Vagina (tissue), 2 donors: ENCODE measurements around the gene DOCK1.

Experiments used
- POLR2A ChIP-seq, 2 donors: fragments of 450-650 bp; IDR thresholded peaks; one replicate each; pipeline ENCODE4 v1.6.1; 2017; ENCODE audit warnings: antibody characterized with exemption in 2 of 2, mild to moderate bottlenecking in 2 of 2, moderate library complexity in 2 of 2
- POLR2AphosphoS5 ChIP-seq, 2 donors: sonication (generic); formaldehyde crosslinking; IDR thresholded peaks; one replicate each; pipeline ENCODE4 v1.9.0; 2017; ENCODE audit warnings: antibody characterized with exemption in 2 of 2, mild to moderate bottlenecking in 2 of 2, low read depth in 1 of 2; ENCODE audit not compliant: insufficient read depth in 1 of 2
- TF ChIP-seq, protein P1 (sequence below), 3 experiments: fragments of 450-650 bp in 2 of 3; fragments of 200-600 bp in 1 of 3; sonication (generic) in 1 of 3; IDR thresholded peaks; one replicate each; pipeline ENCODE4 v1.5.1; 2017 to 2019; ENCODE audit warnings: antibody characterized with exemption in 3 of 3, mild to moderate bottlenecking in 2 of 3, moderate library complexity in 2 of 3

- TF ChIP-seq, protein P1, sequence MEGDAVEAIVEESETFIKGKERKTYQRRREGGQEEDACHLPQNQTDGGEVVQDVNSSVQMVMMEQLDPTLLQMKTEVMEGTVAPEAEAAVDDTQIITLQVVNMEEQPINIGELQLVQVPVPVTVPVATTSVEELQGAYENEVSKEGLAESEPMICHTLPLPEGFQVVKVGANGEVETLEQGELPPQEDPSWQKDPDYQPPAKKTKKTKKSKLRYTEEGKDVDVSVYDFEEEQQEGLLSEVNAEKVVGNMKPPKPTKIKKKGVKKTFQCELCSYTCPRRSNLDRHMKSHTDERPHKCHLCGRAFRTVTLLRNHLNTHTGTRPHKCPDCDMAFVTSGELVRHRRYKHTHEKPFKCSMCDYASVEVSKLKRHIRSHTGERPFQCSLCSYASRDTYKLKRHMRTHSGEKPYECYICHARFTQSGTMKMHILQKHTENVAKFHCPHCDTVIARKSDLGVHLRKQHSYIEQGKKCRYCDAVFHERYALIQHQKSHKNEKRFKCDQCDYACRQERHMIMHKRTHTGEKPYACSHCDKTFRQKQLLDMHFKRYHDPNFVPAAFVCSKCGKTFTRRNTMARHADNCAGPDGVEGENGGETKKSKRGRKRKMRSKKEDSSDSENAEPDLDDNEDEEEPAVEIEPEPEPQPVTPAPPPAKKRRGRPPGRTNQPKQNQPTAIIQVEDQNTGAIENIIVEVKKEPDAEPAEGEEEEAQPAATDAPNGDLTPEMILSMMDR (IDR thresholded peaks at IDR 0.05) = no peak
- TF ChIP-seq POLR2A (IDR thresholded peaks at IDR 0.05) (no peak), POLR2AphosphoS5 (IDR thresholded peaks at IDR 0.05; ENCODE audit: insufficient read depth in 1 of 2, low read depth in 1 of 2) (no peak)
Measured at GRCh38 chr10:127450644-127451043, 545.4 kb downstream of the DOCK1 start.
